GM19467 (cell line): ENCODE results near the gene GALNT15.
A peak's percentile ranks its signal among the peaks of the same experiment; 100 is the strongest.

Source experiments
- ATAC-seq: cut with Tn5 transposase; IDR thresholded peaks from one replicate; pipeline ENCODE4 v1.9.1; 2021; ENCODE audit warnings: mild to moderate bottlenecking, moderate library complexity; ENCODE audit not compliant: unreplicated experiment

GALNT15 gene

GRCh38 chr3:16151109-16151508 lies 23.4 kb upstream of the GALNT15 start:
- ATAC-seq, result no peak

- no peak for ATAC-seq
Measured at GRCh38 chr3:16168211-16168610, 6.3 kb upstream of the GALNT15 start.

GRCh38 chr3:16171009-16171408 lies 3.5 kb upstream of the GALNT15 start:
- no peak for ATAC-seq

- no peak for ATAC-seq
Measured at GRCh38 chr3:16171825-16172224, 2.7 kb upstream of the GALNT15 start.

GRCh38 chr3:16173283-16174025 lies 1.0 kb upstream of the GALNT15 start:
- no peak for ATAC-seq

GRCh38 chr3:16174026-16174355 lies 489 bp upstream of the GALNT15 start:
- no peak for ATAC-seq

- no peak for ATAC-seq
Measured at GRCh38 chr3:16174976-16175901, 759 bp downstream of the GALNT15 start.

- no peak for ATAC-seq
Measured at GRCh38 chr3:16176391-16177030, 2.0 kb downstream of the GALNT15 start.

- ATAC-seq, result no peak
Measured at GRCh38 chr3:16177382-16177781, 2.9 kb downstream of the GALNT15 start.

GRCh38 chr3:16177962-16178627 lies 3.6 kb downstream of the GALNT15 start:
- ATAC-seq, result peak; percentile 54

- no peak for ATAC-seq
Measured at GRCh38 chr3:16178628-16178988, 4.1 kb downstream of the GALNT15 start.

- ATAC-seq, result no peak
Measured at GRCh38 chr3:16179261-16179660, 4.8 kb downstream of the GALNT15 start.

- no peak for ATAC-seq
Measured at GRCh38 chr3:16179771-16180736, 5.6 kb downstream of the GALNT15 start.

GRCh38 chr3:16180737-16181134 lies 6.3 kb downstream of the GALNT15 start:
- no peak for ATAC-seq

GRCh38 chr3:16181361-16181760 lies 6.9 kb downstream of the GALNT15 start:
- no peak for ATAC-seq

GRCh38 chr3:16182183-16182582 lies 7.7 kb downstream of the GALNT15 start:
- ATAC-seq, result no peak

GRCh38 chr3:16182612-16183011 lies 8.1 kb downstream of the GALNT15 start:
- ATAC-seq, result no peak

- ATAC-seq, result no peak
Measured at GRCh38 chr3:16183082-16183481, 8.6 kb downstream of the GALNT15 start.

- ATAC-seq, result no peak
Measured at GRCh38 chr3:16183601-16184270, 9.3 kb downstream of the GALNT15 start.

- ATAC-seq, result no peak
Measured at GRCh38 chr3:16186086-16186485, 11.6 kb downstream of the GALNT15 start.
